Neural progenitor cell (in vitro differentiated cells): Measurements from ENCODE around the gene ROR2. TPM values are rescaled to one million over a fixed set of nuclear protein-coding genes. Genes with fewer than 3 reads are reported as not detected.

Experiments used
- DNase-seq: peaks from one replicate; pipeline ENCODE4 v3.0.0-alpha.2; 2016; ENCODE audit warnings: low spot score
- H2AFZ ChIP-seq: fragments of 200-600 bp; sonication (generic); replicated peaks from 2 replicates; pipeline ENCODE4 v1.6.1; 2016; ENCODE audit warnings: antibody characterized with exemption
- H3F3A ChIP-seq: fragments of 200-600 bp; sonication (generic); 2 replicates; pipeline ENCODE4 v1.6.1; 2016; ENCODE audit warnings: antibody characterized with exemption, low read depth
- H3K27ac ChIP-seq: fragments of 200-600 bp; sonication (generic); 2 replicates; pipeline ENCODE4 v1.5.1; 2016; ENCODE audit warnings: mild to moderate bottlenecking
- H3K27me3 ChIP-seq: fragments of 200-600 bp; sonication (generic); 2 replicates; pipeline ENCODE4 v1.6.1; 2016; ENCODE audit warnings: mild to moderate bottlenecking, moderate library complexity
- H3K36me3 ChIP-seq: fragments of 200-600 bp; sonication (generic); 2 replicates; pipeline ENCODE4 v1.5.1; 2016
- H3K4me1 ChIP-seq: fragments of 200-600 bp; sonication (generic); 2 replicates; pipeline ENCODE4 v1.6.1; 2016; ENCODE audit warnings: mixed run types
- H3K4me2 ChIP-seq: fragments of 200-600 bp; sonication (generic); 2 replicates; pipeline ENCODE4 v1.6.1; 2016
- H3K4me3 ChIP-seq: fragments of 200-600 bp; sonication (generic); 2 replicates; pipeline ENCODE4 v1.5.1; 2016
- H3K79me2 ChIP-seq: fragments of 200-600 bp; sonication (generic); 2 replicates; pipeline ENCODE4 v1.6.1; 2016; ENCODE audit warnings: low read depth
- H3K9ac ChIP-seq: fragments of 200-600 bp; sonication (generic); 2 replicates; pipeline ENCODE4 v1.6.1; 2016
- H3K9me3 ChIP-seq: fragments of 200-600 bp; sonication (generic); 2 replicates; pipeline ENCODE4 v1.5.1; 2016; ENCODE audit warnings: low read depth
- H4K20me1 ChIP-seq: fragments of 200-600 bp; sonication (generic); 2 replicates; pipeline ENCODE4 v1.6.1; 2016; ENCODE audit warnings: low read depth
- H3K27ac Mint-ChIP-seq: 3 replicates; pipeline ENCODE4 v1.8.0; 2021; ENCODE audit warnings: mixed read lengths
- H3K27me3 Mint-ChIP-seq: 2 replicates; pipeline ENCODE4 v1.8.0; 2022; ENCODE audit warnings: low read depth, mild to moderate bottlenecking, inconsistent platforms, moderate library complexity, mixed read lengths; ENCODE audit not compliant: insufficient read depth
- H3K36me3 Mint-ChIP-seq: 3 replicates; pipeline ENCODE4 v1.8.0; 2021; ENCODE audit warnings: mixed read lengths
- H3K4me1 Mint-ChIP-seq: 3 replicates; pipeline ENCODE4 v1.8.0; 2021; ENCODE audit warnings: mixed read lengths
- H3K4me3 Mint-ChIP-seq: 3 replicates; pipeline ENCODE4 v1.8.0; 2021; ENCODE audit warnings: mild to moderate bottlenecking, moderate library complexity, mixed read lengths
- H3K9me3 Mint-ChIP-seq: 3 replicates; pipeline ENCODE4 v1.8.0; 2020; ENCODE audit warnings: mixed read lengths
- CTCF ChIP-seq: fragments of 200-600 bp; sonication (generic); IDR thresholded peaks from 2 replicates; pipeline ENCODE4 v1.5.1; 2017; ENCODE audit warnings: antibody characterized with exemption, mild to moderate bottlenecking
- EZH2 ChIP-seq: fragments of 200-600 bp; sonication (generic); IDR thresholded peaks from 2 replicates; pipeline ENCODE4 v1.6.1; 2017; ENCODE audit warnings: antibody characterized with exemption, mild to moderate bottlenecking, moderate library complexity
- EZH2phosphoT487 ChIP-seq: fragments of 200-600 bp; sonication (generic); IDR thresholded peaks from 2 replicates; pipeline ENCODE4 v1.6.1; 2017; ENCODE audit warnings: antibody characterized with exemption
- total RNA-seq: library from RNA; depleted of rRNA; stranded (reverse); fragments of >200 nt; gene quantifications from 2 replicates; pipeline ENCODE4 v1.2.3, GENCODE V29; 2015; ENCODE audit warnings: low replicate concordance

ROR2 gene
- total RNA-seq, 1 donor from 2014 or later = 20.1 TPM

DNA sequence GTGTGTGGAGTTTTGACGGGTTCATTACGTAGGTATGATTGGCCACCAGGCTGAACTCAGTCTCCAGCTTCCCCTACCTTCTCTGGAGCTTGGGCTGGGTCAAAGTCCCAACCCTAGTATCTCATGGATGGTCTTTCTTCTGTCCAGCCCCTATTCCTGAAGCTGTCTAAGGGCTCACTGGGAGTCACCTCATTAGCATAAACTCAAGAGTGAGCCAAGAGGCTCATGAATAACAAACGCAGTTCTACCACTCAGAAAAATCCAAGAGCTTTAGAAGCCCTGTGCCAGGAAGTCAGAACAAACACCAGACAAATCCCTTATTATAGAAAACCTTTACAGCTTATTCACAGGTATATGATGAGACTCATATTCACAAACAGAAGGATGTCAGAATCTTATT is 346.1 kb downstream of the ROR2 start:
- TF ChIP-seq EZH2phosphoT487 (no peak), EZH2 (no peak), CTCF (no peak)

DNA sequence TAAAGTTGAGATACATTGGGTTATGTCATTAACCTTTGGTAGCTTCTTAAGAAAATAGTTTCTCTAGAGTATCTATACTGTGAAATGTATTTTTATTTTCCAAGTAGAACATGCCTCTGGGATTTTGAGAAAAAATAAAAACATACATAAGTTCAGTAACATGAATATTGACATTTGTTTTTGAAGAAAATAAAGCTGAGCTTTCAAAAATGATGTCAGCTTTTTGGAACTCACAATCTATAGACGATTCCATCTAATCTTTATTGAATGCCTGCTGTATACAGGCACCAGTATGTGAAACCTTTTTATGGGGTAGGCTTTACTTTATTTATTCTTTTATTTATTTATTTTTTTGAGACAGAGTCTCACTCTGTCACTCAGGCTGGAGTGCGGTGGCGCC is 350.5 kb downstream of the ROR2 start:
- no peak overlapping the region for H3K4me3 Mint-ChIP-seq
- no peaks in the 10 kb centered on the region for H3K36me3 Mint-ChIP-seq
- Histone ChIP-seq H4K20me1 (no peaks in the 10 kb centered on the region), H3K4me1 (no peaks in the 10 kb centered on the region), H3K9ac (no peak overlapping the region), H3K36me3 (no peaks in the 10 kb centered on the region), H3K9me3 (no peaks in the 10 kb centered on the region), H3F3A (no peaks in the 10 kb centered on the region), H3K27me3 (no peaks in the 10 kb centered on the region), H3K27ac (no peak overlapping the region), H3K4me3 (no peak overlapping the region), H3K4me2 (no peak overlapping the region), H3K79me2 (no peaks in the 10 kb centered on the region), H2AFZ (no peak overlapping the region)
- H3K9me3 Mint-ChIP-seq = no peaks in the 10 kb centered on the region
- DNase-seq = no peak
- TF ChIP-seq EZH2phosphoT487 = no peak
- TF ChIP-seq CTCF = no peak
- no peak for TF ChIP-seq EZH2
- H3K27ac Mint-ChIP-seq = no peak overlapping the region
- H3K27me3 Mint-ChIP-seq = peaks cover 4% of the 10 kb centered on the region
- no peaks in the 10 kb centered on the region for H3K4me1 Mint-ChIP-seq

More for the DNA sequence above, 346.1 kb downstream of the ROR2 start:
- no peaks in the 10 kb centered on the region for H3K36me3 ChIP-seq
- H3K4me3 Mint-ChIP-seq = no peak overlapping the region
- no peaks in the 10 kb centered on the region for H3K4me1 Mint-ChIP-seq
- no peaks in the 10 kb centered on the region for H3K27me3 ChIP-seq
- no peaks in the 10 kb centered on the region for H3K9me3 ChIP-seq
- H3F3A ChIP-seq = no peaks in the 10 kb centered on the region
- H3K9ac ChIP-seq = no peak overlapping the region
- no peak overlapping the region for H3K27ac Mint-ChIP-seq
- H4K20me1 ChIP-seq = no peaks in the 10 kb centered on the region
- DNase-seq = no peak
- no peaks in the 10 kb centered on the region for H3K79me2 ChIP-seq
- no peak overlapping the region for H3K4me2 ChIP-seq
- no peak overlapping the region for H3K27ac ChIP-seq
- peaks cover 4% of the 10 kb centered on the region for H3K27me3 Mint-ChIP-seq
- no peak overlapping the region for H3K4me3 ChIP-seq
- no peaks in the 10 kb centered on the region for H3K4me1 ChIP-seq
- H3K9me3 Mint-ChIP-seq = no peaks in the 10 kb centered on the region
- H2AFZ ChIP-seq = no peak overlapping the region
- H3K36me3 Mint-ChIP-seq = no peaks in the 10 kb centered on the region

DNA sequence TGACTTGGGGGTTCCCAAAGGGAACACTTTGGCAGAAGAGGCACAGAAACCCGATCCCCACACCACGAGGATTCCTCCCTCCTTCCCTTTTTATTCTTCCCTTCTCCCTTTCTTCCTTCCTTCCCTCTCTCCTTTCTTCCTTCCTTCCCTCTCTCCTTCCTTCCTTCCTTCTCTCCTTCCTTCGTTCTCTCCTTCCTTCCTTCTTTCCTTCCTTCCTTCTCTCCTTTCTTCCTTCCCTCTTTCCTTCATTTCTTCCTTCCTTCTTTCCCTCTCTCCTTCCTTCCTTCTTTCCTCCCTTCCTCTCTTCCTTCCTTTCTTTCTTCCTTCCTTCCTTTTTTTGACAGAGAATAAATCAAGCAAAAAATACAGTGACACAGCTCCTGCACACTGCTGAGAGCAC is 358.4 kb downstream of the ROR2 start:
- Histone ChIP-seq H3K4me3 (no peak overlapping the region), H3K4me2 (no peak overlapping the region), H3K79me2 (no peaks in the 10 kb centered on the region), H3K4me1 (no peaks in the 10 kb centered on the region), H3K9ac (no peak overlapping the region), H3K9me3 (no peaks in the 10 kb centered on the region), H4K20me1 (no peaks in the 10 kb centered on the region), H3F3A (no peaks in the 10 kb centered on the region), H3K27me3 (no peaks in the 10 kb centered on the region), H2AFZ (no peak overlapping the region), H3K27ac (no peak overlapping the region), H3K36me3 (no peaks in the 10 kb centered on the region)
- Mint-ChIP-seq H3K4me3 (no peak overlapping the region), H3K27ac (no peak overlapping the region), H3K27me3 (no peaks in the 10 kb centered on the region), H3K4me1 (no peaks in the 10 kb centered on the region), H3K36me3 (no peaks in the 10 kb centered on the region), H3K9me3 (no peaks in the 10 kb centered on the region)
- TF ChIP-seq EZH2phosphoT487 (no peak), EZH2 (no peak), CTCF (no peak)
- DNase-seq = no peak
